ENCODE results near the gene PGAP6. TPM values are rescaled to one million over a fixed set of nuclear protein-coding genes. Genes with fewer than 3 reads are reported as not detected.

PGAP6 gene
- total RNA-seq, 3 donors from 2014 or later, result 24.5 to 49.5 (median 36.7) TPM

- Histone ChIP-seq H3K27me3 (no peaks in the 10 kb centered on the region), H3K27ac (peak overlapping the region; percentile 73 to 91), H3K4me1 (no peaks in the 10 kb centered on the region), H3K9me3 (no peaks in the 10 kb centered on the region), H3K4me3 (no peak overlapping the region), H3K36me3 (no peaks in the 10 kb centered on the region)
- DNase-seq (ENCODE audit: low spot score in 2 of 2), result no peak
- intact Hi-C loops (cut with DNase I; ENCODE audit: low total_unique reads), result no loop called here
- TF ChIP-seq POLR2AphosphoS5 (IDR thresholded peaks at IDR 0.05) (no peak), CTCF (IDR thresholded peaks at IDR 0.05) (no peak)
Observed at GRCh38 chr16:398561-399339, 17.0 kb upstream of the PGAP6 start.

DNA sequence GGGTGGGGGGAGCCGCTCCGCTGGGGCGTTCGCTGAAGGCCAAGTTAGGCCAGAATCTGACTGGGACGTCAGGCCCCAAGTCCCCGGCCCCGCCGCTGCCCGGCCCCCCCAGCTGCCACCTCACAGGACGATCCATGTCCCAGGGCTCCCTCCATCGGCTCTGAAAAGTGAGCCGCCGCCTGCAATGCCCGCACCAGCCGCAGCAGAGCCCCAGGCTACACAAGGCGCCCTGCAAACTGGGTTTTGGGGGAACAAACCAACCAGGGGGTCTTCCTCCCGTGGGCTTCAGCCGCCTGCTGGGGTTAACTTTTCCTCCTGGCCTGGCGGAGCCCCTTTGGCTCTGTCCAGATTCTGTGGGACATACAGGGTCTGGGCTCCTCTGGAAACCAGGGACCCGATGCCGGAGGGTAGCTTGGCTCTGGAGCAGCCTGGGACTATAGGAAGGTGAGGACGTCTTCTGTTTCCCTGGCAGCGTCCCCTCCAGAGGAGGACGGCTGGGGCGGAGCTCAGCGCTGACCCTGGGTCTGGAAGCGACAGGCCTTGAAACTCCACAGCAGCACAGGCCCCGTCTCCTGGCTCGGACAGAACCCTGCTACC, 16.1 kb upstream of the PGAP6 start:
- H3K36me3 ChIP-seq, result no peaks in the 10 kb centered on the region
- H3K4me1 ChIP-seq, result no peaks in the 10 kb centered on the region
- H3K9me3 ChIP-seq, result no peaks in the 10 kb centered on the region
- peak overlapping the region; percentile 73 to 91 for H3K27ac ChIP-seq
- H3K27me3 ChIP-seq, result no peaks in the 10 kb centered on the region
- intact Hi-C loops (cut with DNase I; ENCODE audit: low total_unique reads), result no loop called here
- peak; percentile 66 to 80 for DNase-seq (ENCODE audit: low spot score in 2 of 2)
- H3K4me3 ChIP-seq, result peak overlapping the region; percentile 56 to 96 (median 72)
- TF ChIP-seq POLR2A (IDR thresholded peaks at IDR 0.05) (no peak), POLR2AphosphoS5 (IDR thresholded peaks at IDR 0.05) (no peak), CTCF (IDR thresholded peaks at IDR 0.05) (peak; percentile 51 to 69 (median 58))

- H3K4me3 ChIP-seq, result peak within 1 kb of the TSS; percentile 56 to 96 (median 72)
- intact Hi-C loops (cut with DNase I; ENCODE audit: low total_unique reads), result no loop called here
- H3K36me3 ChIP-seq, result no peaks in the 10 kb centered on the region
- TF ChIP-seq POLR2A (IDR thresholded peaks at IDR 0.05), result no peak
- no peak for TF ChIP-seq POLR2AphosphoS5 (IDR thresholded peaks at IDR 0.05)
- no peak for TF ChIP-seq CTCF (IDR thresholded peaks at IDR 0.05)
- no peaks in the 10 kb centered on the region for H3K27me3 ChIP-seq
- H3K27ac ChIP-seq, result peak within 1 kb of the TSS; percentile 73 to 91
- H3K9me3 ChIP-seq, result no peaks in the 10 kb centered on the region
- no peak for DNase-seq (ENCODE audit: low spot score in 2 of 2)
- no peaks in the 10 kb centered on the region for H3K4me1 ChIP-seq
Observed at GRCh38 chr16:397135-397661, 15.4 kb upstream of the PGAP6 start, which contains the start of gene NME4. Gene NME4, plus strand, starts transcription at chr16:397199. Its CDS starts 24 bp downstream, at chr16:397223.

DNA sequence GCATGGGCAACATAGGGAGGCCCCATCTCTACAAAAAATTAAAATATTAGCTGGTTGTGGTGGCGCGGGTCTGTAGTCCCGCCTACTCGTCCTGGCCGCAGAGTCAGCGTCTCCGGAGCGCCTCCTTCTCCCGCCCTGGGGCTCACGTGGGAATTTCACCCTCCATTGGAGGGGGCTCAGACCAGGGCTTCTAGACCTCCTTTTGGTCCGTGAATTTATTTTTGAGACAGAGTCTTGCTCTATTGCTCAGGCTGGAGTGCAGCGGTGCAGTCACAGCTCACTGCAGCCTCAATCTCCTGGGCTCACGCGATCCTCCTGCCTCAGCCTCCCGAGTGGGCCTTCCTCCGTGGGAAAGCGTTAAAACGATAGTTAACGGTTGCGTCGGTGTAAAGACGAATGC, 14.8 kb upstream of the PGAP6 start:
- Histone ChIP-seq H3K36me3 (no peaks in the 10 kb centered on the region), H3K9me3 (no peaks in the 10 kb centered on the region), H3K27me3 (no peaks in the 10 kb centered on the region), H3K27ac (peak overlapping the region; percentile 73 to 91), H3K4me1 (no peaks in the 10 kb centered on the region), H3K4me3 (peak overlapping the region; percentile 56 to 96 (median 72))
- intact Hi-C loops (cut with DNase I; ENCODE audit: low total_unique reads), result no loop called here
- TF ChIP-seq POLR2AphosphoS5 (IDR thresholded peaks at IDR 0.05) (no peak), POLR2A (IDR thresholded peaks at IDR 0.05) (no peak), CTCF (IDR thresholded peaks at IDR 0.05) (no peak)
- no peak for DNase-seq (ENCODE audit: low spot score in 2 of 2)

DNA sequence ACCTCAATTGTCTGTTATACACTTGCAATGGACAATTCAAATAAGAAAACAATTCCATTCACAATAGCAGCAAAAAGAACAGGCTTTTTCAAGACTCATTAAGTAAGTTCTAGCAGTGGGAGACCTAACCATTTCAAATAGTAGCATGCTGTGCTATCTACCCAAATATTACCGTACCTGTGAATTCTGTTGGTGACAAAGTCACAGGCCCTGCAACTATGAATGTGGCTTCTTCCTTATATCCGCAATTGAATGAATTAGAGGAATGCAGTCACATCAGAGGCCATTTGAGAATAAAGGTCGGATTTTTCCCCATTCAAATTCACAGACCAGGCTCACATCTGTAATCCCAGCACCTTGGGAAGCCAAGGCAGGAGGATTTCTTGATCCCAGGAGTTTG, 14.4 kb upstream of the PGAP6 start:
- Histone ChIP-seq H3K9me3 (no peaks in the 10 kb centered on the region), H3K27me3 (no peaks in the 10 kb centered on the region), H3K4me3 (peak overlapping the region; percentile 56 to 96 (median 72)), H3K4me1 (no peaks in the 10 kb centered on the region), H3K27ac (peak overlapping the region; percentile 73 to 91), H3K36me3 (no peaks in the 10 kb centered on the region)
- intact Hi-C loops (cut with DNase I; ENCODE audit: low total_unique reads), result no loop called here
- TF ChIP-seq POLR2AphosphoS5 (IDR thresholded peaks at IDR 0.05) (no peak), CTCF (IDR thresholded peaks at IDR 0.05) (no peak), POLR2A (IDR thresholded peaks at IDR 0.05) (no peak)
- no peak for DNase-seq (ENCODE audit: low spot score in 2 of 2)

Measured in breast epithelium (tissue), 4 donors.